Measurements from ENCODE around the gene NPIPA7. TPM values are rescaled to one million over a fixed set of nuclear protein-coding genes. Genes with fewer than 3 reads are reported as not detected.

NPIPA7 gene
- total RNA-seq, 3 donors from 2014 or later = 4.1 to 8.8 (median 4.6) TPM

Small RNAs within 50 kb of the gene (microRNA-seq; reads per million reads assigned to microRNA genes)
- gene MIR6511A3 (not detected), gene MIR6770-2 (not detected)

Other genes starting within 250 kb of the NPIPA7 start
- gene ABCC6, start 155.6 kb upstream of the NPIPA7 start, total RNA-seq = 10 to 100 TPM; 12.2 to 34.3 (median 26.4) TPM
- gene NOMO3, start 146.6 kb upstream of the NPIPA7 start, total RNA-seq = 10 to 100 TPM; 40.3 to 55.5 (median 43.0) TPM

Data from mucosa of descending colon (tissue), 3 donors.